NK-92 treated with Interleukin-12 subunit alpha and Interleukin-12 subunit beta, amount 100 ng/mL, for 24 hours (cell line): Measurements from ENCODE around the gene SERTAD1.
"Not testable (repeated sequence)": the region's sequence is repeated elsewhere in the genome, so short reads cannot be mapped to it uniquely, and the experiment has no call there.

Source experiments
- DNase-seq: peaks from one replicate; lab custom pipeline; 2025; lab: John Stamatoyannopoulos, UW

Gene SERTAD1

DNA sequence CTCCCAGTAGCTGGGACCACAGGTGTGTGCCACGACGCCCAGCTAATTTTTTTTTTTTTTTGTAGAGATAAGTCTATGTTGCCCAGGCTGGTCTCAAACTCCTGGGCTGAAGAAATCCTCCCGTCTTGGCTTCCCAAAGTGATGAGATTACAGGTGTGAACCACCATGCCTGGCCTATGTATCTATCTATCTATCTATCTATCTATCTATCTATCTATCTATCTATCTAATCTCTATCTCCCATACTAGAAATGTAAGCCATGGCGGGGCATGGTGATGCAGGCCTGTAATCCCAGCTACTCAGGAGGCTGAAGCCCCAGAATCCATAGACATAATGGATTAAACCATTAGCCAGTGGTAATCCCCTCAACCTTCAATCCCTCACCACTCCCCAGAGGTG lies 24.9 kb upstream of the SERTAD1 start:
- DNase-seq: no peak

DNA sequence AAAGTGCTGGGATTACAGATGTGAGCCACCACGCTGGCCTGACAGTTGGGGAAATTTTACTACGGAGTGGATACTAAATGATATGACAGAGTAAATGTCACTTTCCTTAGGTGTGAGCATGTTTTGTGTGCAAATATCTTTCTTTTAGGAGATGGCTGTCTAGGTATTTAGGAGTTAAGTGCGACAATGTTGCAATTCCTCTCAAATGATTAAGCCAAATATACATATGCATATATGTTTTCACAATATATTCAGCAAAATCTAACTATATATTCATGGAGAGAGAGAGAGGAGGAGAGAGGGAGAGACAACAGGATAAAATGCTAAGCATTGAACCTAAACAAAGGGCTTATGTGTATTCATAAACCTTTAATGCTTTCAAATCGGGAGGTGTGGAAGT lies 23.7 kb upstream of the SERTAD1 start:
- DNase-seq: no peak

DNA sequence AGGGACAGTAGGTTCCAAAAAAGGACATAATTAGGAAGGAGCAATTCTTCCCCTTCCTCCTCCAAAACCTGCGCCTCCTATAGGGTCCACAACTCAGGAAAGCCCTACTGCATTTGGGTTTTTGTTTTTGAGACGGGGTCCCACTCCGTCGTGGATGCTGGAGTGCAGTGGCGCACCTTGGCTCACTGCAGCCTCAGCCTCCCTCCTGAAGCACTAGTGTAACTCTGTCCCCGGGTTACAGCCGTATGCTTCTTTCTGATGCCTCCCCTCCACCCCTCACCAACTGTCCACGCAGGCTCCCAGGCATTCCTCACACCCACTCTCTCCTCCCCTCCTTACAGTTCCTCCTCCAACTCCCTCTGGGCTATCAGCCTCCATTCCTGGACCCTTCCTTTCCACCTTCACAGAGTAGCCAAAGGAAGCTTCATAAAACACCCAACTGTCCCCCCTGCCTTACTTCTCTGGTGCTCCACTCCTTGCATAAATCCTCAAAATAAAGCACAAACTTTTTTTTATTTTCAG lies 20.5 kb upstream of the SERTAD1 start:
- no peak for DNase-seq

DNA sequence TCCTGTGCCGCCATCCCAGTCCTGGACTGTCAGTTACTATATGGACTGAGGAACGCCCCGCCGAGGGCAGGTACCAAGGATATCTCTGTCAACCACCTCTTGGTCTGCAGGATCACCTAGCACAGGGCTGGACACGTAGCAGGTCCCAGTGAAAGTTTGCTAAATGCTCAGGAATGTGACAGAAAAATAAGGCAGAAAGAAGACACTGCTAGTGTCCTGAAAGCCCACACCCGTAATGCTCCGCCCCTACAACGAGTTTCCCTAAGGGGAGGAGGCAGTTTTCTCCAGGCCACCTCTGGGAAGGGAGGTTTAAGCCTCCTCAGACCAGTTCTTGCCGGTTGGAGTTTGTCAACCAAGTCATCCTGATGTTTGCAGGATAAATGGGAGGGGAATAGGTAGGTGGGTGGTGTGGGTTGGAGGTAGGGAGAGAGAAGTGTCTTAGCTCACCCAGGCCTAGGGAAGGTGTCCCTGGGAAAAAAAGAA lies 20.0 kb upstream of the SERTAD1 start:
- DNase-seq: no peak

DNA sequence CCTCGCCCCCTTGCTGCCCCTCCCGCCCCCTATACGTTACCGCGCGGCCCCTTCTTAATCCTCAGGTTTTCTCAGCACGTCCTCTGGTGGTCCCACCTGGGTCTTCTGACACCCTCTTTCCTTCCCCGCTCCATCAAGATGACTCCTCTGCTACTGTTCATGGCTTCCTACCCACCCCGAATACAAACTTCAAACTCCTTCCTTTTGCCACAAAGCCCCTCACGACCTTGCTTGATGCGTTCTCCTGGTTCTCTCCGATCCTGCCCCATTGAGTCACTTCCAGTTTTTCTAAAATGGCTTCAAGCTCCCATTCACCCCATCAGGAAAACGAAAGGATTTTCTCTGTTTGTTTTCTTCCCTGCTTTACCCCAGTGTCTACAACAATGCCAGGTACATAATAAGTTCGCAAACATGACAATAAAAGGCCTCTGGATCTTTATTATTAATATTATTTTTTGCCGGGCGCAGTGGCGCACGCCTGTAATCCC lies 19.1 kb upstream of the SERTAD1 start:
- no peak for DNase-seq

DNA sequence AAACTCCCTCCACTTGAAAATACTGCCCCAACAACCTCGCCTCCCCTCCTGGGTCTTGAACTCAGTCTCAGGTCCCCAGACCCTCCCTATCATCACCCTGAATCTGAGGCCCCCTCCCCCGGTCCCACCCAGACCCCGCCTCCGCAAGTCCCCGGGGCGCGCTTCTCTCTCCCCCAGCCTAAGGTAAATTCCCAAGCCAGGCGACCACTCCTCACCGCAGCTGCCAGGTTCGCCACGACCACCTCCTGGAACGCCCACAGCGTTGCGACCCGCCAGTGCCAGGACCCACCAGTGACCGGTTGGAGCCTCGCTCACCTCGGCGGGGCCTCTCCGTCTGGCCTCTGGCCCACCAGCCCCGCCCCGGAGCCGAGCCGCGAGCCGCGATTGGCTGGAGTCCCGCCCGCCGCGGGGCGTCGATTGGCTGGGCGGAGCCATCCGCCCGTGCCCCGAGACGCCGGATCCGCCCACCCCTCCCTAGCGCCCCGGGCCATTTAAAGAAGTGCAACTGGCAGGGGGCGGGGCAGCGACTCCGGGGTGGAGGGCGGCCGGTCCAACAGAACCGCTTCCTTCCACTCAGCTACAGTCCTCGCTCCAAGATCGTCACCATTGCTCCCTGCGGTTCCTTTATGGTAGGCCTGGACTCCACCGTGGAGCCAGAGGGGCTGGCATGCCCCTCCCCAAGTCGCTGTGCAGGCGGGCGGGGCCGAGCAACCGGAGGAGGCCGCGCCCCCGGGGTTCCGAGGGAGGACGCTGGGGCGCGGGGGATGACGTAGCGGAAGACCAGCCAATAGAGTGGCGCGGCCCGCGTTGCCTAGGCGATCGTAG lies 18.4 kb upstream of the SERTAD1 start, which contains the start of gene SERTAD3:
SERTAD3 (minus strand) TSS at position 336 of the 825 bp plus-strand sequence. CDS start 2,255 bp downstream, outside the sequence.
- peak; percentile 97 for DNase-seq

DNA sequence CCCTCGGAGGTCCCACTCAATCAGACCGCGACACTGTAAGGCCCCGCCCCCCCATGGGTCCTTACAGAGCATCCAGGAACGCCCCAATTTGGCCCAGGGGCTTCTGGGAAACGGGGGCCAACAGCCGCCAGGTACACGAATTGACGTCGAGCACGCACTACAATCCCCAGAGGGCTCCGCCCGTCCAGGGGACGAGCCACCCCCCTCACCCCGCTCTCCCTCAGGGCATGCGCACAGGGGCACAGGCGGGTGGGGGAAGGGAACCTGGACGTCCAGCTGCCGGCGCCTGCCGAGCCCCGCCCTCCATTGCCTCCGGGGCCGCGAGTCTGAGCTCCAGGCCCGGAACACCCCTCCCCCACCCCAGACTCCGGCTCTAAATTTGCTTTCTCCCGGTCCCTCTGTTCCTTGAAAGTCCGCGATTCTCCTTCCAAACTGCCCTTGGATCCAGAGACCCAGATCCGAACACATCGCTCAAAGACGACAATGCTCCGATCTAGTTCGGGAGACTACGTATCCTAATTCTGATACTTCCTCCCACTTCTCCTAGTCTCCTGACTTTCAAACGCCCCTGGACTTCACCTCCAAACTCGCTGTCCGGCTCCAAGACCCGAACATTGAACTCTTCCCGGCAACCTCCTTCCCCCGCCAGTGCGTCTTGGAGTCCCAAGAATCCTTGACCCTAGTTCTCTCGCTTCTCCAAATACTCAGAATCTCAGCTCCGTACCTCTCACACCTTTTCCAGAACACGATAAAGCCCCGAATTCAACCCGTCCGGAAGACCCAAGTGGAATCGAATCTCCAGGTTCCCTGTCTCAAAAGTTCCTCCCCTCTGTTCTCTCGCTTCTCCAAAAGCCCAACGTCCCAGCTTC lies 17.6 kb upstream of the SERTAD1 start:
- peak; percentile 100 for DNase-seq

DNA sequence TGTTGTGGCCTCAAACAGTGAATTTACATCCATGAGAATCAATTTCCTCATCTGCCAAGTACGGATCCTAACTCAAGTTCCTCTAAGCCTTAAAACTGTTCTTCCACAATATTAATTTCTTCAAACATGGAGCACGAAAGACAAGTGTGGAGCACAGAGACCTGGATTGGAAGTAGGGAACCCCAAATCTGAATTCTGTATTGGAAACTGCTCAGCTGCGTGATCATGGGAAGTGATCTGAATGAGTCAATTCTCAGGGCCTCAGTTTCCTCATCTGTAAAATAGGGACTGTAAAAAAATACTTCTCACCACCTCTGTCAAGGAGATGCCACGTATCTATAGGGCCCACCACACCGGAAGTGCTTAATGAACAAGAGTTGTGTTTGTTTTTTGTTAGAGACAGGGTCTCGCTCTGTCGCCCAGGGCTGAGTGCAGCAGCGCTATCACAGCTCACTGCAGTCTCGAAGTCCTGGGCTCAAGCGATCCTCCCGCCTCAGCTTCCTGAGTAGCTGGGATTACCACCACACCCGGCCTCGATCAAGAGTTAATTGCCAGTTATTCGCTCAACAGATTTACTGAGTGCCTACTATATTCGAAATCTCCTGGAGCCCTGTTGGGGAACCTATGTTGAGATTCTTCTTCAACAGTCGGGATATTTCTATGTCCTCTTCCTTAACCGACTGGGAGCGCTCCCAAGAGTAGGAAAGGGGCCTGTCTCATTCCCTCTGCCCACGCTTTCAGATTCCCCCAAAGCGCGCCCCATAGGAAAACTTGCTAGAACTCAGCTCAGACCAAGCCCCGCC lies 16.7 kb upstream of the SERTAD1 start:
- no peak for DNase-seq

DNA sequence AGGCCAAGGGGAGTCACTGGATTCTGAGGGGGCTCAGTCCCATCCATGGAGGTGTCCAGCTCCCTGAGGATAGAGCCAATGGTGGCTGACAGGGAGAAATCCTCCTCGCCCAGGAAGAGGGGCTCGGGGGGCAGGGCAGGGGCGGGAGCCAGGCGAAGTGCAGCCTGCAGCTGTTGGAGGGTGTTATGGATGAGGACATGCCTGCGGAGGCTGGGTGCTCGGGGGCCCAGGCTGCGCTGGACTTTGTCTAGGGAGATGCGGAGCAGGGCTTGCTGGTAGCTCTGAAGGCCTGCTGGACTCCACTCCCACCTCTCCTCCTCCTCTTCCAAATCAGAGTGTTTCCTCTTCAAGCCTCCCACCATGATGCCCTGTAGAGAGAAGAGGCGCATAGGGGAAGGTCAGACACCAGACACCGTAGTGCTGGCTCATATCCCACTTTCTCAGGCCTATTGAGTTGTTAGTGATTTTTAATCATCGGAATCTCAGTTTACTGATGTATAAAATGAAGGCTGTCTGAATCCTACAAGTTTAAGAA lies 16.0 kb upstream of the SERTAD1 start:
- DNase-seq: no peak

DNA sequence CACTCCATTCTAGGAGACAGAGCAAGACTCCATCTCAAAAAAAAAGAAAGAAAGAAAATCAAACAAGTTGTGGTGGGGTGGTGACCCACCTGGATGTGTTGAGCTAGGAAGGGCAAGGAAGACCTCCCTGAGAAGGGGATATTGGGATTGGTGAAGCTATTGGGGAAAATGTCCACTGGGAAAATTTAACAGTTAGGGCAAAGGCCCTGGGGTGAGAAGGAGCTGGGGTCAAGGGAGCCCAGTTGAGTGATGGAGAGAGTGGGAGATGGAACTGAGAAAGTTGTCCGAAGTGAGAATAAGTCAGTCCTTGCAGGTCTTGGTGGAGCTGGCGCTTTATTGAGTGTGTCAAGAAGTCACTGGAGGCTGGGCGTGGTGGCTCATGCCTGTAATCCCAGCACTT lies 12.5 kb upstream of the SERTAD1 start:
- no peak for DNase-seq

DNA sequence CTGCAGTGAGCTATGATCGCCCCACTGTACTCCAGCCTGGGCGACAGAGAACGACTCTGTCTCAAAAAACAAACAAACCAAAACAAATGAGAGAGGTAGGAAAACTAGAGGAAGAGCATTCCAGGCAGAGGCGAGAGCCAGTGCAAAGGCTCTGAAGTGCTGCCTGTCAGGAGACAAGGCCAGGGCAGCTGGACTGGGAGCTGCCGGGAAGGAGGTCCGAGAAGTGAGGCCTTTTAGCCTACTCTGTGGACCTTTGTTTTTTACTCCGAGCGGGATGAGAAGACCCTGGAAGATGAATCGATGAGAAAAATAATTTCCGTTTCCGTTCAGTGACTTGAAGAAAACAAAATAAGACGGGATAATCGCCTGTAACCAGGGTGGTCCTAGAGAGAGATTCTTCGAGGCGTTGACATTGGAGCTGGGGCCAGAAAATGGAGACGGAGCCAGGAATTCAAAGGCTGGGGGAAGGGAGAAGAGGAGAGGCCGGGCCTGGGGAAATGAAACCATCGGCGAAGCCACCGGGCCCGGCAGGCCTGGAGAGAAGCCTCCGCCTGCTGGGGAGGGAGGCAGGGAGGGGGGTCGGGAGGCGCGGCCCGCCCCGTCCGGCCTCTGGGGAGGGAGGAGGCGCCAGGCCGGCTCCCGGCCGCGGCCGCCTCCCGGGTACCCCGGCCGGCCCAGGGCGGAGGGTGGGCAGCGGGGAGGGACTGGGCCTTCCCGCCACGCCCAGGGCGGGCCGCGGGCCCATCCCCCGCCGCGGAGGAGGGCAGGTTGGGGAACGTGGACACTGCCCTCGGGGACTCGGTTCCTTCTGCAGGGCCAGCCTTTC lies 7.8 kb upstream of the SERTAD1 start:
- no peak for DNase-seq

DNA sequence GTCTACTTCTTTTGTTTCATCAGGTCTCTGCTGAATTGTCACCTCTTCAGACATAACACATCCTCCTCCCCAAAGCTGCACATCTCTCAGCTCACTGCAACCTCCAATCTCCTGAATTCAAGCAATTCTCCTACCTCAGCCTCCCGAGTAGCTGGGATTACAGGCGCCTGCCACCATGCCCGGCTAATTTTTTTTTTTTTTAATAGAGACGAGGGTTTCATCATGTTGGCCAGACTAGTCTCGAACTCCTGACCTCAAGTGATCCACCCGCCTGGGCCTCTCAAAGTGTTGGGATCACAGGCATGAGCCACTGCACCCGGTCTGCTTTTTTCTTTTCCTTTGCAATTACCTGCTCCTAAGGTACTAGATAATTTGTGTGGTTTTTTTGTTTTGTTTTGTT lies 7.0 kb upstream of the SERTAD1 start:
- DNase-seq: not testable (repeated sequence)

DNA sequence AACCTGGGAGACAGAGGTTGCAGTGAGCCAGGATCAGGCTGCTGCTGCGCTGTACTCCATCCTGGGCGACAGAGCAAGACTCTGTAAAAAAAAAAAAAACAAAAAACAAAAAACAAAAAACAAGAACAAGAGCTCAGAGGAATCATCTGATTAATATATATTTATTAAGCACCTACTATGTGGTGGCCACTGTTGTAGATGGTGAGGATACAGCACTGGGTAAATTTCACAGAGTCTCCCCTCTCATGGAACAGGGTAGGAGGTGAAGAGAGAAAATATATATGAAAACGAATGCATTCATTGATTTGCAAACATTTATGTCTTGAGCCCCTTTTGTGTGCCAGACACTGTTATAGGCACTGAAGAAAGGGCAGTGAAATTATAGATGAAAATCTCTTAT lies 5.9 kb upstream of the SERTAD1 start:
- DNase-seq: no peak

DNA sequence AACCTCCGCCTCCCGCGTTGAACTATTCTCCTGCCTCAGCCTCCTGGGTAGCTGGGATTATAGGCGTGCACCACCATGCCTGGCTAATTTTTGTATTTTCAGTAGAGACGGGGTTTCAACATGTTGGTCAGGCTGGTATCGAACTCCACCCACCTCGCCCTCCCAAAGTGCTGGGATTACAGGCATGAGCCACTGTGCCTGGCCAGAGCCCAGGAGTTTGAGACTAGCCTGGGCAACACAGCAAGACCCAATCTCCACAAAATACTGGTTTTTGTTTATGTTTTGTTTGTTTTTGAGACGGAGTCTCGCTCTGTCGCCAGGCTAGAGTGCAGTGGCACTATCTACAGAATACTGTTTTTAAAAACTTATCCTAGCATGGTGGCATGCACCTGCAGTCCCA lies 4.5 kb upstream of the SERTAD1 start:
- DNase-seq: not testable (repeated sequence)

DNA sequence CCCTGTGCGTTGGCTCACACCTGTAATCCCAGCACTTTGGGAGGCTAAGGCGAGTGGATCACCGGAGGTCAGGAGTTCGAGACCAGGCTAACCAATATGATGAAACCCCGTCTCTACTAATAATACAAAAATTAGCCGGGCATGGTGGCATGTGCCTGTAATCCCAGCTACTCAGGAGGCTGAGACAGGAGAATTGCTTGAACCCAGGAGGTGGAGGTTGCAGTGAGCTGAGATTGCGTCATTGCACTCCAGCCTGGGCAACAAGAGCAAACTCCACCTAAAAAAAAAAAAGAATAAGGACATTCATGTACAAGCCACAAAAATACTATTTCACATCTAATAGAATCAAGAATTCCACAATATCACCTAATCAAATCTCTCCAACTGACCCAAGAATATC lies 2.4 kb upstream of the SERTAD1 start:
- not testable (repeated sequence) for DNase-seq

DNA sequence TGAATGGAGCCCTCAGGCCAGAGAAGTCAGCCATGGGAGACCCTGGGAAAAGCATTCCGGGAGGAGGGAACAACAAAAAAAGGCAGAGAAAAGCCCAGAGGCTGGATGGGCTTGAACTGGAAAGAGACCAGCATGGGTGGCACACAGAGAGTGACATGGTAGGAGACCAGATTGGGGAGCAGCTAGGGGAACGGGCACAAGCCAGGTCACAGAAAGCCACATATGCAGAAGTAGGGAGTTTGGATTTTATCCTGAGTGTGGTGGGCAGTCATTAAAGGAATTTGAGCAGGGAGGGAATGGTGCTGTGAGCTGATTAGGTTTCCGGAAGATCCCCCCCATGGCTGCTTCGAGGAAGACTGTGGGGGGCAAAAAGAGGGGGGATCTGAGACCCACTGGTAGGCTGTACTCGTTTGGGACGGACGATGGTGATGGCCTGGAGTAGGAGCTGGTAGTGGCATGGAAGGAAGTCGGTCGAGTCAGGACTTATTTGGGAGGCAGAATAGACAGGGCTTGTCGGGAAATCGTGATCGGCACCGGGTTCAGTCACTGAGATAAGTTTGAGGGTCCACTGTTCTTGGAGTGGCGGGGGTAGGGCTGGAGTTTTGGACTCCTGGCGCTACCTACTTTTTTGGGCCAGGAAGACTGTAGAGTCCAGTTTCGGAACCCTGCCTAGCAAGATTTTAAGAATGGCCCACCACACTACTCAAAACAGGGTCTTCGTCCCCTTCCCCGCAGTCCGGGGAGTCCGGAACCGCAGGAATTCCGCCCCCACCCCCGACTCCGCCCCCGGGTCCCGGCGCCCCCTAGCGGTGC lies 949 bp downstream of the SERTAD1 start:
- peak; percentile 47 for DNase-seq

DNA sequence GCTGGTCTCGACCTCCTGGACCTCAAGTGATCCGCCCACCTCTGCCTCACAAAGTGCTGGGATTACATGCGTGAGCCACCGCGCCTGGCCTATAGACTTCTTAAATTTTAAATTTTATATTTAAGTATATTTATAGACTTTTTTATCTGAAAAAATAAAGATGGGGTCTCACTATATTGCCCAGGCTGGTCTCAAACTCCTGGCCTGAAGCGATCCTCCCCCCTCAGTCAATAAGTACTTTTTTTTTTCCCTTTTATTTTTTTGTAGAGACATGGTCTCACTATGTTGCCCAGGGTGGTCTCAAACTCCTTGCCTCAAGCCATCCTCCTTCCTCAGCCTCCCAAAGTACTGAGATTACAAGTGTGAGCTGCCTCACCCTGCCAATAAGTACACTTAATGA lies 1.9 kb downstream of the SERTAD1 start:
- DNase-seq: no peak

DNA sequence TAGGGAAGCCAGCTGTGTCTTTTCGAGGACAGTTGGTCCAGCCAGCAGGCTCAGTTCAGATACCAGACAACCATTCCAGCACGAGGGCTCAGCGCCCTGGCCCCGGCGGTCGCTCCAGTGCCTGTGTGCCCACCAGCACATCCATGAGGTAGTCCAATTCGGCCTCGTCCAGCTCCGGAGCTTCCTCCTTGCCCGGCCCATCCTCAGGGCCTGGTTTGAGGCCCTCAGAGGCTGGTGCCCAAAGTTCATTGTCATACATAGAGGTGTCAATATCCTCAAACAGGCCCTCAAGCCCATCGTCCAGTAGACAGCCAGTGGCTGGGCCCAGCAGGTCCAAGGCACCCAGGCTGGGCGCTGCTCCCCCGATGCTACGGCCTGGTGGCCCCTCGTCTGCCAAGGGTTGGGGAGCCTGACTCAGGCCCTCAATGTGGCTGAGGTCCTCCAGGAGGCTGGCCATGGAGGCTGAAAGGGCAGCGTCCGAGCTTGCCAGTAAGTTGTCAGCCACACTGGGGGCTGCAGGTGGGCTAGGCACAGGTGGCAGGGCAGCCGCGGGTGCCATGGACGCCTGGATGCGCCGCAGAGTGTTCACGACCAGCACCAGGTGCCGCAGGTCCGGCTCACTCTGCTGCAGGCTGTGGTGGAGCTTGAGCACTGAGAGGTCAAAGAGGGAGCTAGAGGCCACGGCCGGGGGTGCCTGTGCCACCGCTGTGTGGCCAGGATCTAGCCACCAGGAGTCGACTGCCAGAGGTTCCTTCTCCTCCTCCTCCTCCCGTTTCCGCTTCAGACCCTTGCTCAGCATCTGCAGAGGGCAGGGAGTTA lies 2.8 kb downstream of the SERTAD1 start:
- no peak for DNase-seq
